Epidermal melanocyte (primary cell): ENCODE results near the gene ADORA1.

Source experiments
- DNase-seq: peaks from one replicate; pipeline ENCODE4 v3.0.0; 2011; ENCODE audit warnings: low spot score; ENCODE audit not compliant: insufficient read length

ADORA1 gene

DNA sequence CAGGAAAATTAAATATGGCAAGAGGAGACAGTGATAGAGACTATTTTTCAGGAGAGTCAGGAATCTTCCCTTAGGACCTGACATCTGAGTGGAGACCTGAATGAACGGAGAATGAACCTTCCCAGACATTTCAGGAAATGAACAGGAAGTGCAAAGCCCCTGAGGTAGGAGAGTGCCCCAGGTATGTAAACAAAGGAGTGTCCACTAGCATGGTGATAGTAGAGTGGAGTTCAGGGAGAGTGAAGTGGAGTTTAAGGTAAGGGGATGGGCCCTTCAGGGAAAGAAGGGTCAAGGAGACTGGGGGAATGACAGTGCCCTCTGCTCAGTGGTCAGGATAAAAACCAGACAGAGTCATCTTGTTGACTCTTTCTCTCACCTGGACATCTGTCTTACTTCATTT lies 28.8 kb downstream of the ADORA1 start:
- DNase-seq: no peak

DNA sequence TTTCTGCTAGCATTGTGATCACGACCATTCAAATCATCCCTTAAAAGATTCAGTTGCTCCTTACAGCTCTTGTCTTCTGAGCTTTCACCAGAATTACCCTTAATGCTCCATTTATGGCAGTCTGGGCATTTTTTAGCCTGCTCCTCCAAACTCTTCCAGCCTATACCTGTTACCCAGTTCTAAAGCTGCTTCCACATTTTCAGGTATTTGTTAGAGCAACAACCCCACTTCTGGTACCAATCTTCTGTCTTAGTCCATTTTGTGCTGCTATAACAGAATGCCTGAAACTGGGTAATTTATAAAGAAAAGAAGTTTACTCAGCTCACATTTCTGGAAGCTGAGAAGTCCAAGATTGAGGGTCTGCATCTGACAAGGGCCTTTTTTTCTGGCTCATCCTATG lies 30.9 kb downstream of the ADORA1 start:
- no peak for DNase-seq

DNA sequence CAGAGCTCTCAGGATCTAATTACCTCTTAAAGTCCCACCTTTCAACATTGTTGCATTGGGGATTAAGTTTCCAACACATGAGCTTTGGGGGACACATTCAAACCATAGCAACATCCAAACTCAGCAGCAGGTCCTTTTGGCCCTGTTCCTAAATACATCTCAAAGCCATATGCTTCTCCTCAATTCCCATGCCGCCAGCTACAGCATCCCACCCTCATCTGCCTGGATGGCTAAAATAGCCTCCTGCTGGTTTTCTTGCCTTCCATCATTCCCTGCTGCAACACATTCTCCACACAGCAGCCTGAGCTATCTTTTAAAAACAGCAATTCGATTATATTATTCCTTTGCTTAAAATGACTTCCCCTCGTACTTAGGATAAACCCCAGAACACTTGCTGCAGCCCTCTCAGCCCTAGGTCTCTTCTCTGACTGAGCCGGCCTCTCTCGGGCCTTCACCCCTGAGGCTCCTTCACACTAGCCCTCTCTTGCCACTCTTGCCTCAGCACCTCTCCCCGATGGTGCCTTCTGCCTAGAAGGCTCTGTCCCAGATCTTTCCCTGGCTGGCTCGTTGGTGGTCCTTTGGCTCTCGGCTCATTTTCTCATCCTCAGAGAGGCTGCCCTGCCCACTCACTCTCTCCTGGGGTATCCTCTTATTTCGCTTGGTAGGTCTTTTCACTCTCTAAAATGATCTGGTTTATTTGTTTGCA lies 31.6 kb downstream of the ADORA1 start:
- no peak for DNase-seq

DNA sequence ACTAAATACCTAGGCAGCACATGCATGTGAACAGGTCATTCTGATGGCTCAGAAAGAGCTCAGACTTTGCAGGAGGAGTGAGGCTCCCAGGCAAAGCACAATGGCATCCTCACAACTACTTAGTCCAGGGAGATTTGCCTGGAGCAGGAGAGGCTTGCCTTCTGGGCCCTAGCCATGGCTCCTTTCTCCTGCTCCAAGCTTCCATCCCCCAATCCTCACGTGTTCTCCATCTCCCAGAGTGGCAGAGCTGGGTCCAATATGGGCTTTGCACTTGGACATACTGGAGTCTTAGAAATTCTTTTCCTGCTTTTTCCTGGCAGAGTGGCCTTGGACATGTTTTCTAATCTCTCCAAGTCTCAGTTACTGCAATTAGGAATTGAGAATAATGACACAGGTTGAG lies 32.3 kb downstream of the ADORA1 start:
- no peak for DNase-seq

DNA sequence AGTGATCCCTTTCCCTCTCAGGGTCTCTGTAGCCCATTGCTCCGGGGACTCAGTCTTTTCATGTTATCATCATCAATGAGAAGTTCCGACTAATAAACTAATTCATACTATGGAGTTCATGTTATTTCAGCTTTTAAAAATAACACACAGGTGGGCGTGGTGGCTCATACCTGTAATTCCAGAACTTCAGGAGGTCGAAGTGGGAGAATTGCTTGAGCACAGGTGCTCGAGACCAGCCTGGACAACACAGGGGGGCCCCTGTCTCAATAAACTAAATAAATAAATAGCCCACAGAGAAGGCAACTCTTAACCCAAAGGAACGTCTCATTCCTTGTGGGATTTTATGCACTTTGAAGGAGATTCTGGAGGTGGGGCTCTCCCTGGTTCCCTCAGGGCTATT lies 33.6 kb downstream of the ADORA1 start:
- no peak for DNase-seq

DNA sequence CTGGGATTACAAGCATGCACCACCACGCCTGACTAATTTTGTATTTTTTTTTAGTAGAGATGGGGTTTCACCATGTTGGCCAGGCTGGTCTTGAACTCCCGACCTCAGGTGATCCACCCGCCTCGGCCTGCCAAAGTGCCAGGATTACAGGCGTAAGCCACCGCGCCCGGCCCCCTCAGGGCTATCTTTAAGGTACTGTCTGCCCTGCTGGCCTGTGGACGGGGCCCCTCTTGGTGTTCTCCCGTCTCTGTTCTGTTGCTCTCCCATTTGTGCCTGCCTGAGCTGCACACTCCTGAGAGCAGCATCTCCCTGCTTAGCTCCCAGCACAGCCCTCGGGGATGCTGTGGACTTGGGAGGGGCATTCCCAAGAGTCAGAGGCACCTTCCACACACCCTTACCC lies 34.2 kb downstream of the ADORA1 start:
- no peak for DNase-seq

DNA sequence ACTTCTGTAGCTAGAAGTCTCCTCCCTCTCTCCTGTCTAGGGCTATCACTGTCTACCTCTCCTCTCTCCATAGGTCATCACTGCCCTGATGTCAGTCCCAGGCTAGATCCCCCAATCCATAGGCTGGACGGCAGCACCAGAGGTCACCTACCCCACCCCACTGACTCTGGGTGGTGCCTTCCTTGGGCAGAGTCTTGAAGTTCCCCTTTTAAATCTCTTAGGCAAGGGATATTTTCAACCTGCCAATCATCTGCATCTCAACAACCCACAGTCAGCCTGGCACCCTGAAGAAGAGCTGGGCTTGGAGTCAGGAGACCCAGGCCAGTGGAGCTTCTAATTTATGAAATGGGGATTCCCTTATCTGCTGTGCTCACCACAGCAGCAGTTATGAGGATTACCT lies 34.9 kb downstream of the ADORA1 start:
- no peak for DNase-seq

DNA sequence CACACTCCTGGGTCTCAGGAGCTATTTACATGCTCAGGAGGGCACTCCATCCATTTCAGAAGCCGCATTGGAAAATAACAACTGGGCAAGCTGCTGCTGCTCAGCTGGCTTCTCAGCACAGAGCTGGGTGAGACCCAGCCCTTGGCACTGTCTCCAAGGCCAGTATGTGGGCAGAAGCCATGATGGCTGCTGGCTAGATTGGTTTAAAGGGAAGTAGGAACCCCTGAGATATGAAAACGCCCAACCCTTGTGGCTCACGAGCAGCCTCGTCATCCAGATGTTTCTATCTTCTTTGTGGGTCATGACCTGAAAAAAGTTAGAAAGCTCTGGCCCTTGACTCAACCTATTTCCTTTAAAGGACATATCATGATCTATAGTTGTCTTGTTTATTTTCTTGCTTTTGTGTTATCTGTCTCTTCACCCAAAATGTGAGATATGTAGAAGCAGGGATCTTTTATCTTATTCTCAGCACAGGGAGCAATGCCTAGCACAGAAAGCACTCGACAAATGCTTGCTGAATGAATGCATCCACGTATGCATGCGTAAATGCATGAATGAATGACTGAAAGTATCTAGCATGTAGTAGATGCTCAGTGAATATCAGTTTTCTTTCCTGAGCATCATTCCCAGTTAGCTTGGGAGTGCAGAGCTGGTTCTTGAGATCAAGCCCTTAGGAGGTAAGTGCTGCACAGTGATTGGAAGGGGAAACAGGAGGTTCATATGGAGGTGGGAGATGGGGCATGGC lies 36.5 kb downstream of the ADORA1 start:
- no peak for DNase-seq

DNA sequence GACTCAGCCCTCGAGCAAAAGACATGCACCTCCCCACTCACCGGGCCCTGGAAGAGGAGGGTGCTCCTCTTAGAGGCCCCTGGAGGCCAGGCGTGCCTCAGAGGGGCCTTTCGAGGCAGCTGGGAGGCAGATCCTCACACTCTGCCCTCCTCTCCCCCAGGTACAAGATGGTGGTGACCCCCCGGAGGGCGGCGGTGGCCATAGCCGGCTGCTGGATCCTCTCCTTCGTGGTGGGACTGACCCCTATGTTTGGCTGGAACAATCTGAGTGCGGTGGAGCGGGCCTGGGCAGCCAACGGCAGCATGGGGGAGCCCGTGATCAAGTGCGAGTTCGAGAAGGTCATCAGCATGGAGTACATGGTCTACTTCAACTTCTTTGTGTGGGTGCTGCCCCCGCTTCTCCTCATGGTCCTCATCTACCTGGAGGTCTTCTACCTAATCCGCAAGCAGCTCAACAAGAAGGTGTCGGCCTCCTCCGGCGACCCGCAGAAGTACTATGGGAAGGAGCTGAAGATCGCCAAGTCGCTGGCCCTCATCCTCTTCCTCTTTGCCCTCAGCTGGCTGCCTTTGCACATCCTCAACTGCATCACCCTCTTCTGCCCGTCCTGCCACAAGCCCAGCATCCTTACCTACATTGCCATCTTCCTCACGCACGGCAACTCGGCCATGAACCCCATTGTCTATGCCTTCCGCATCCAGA lies 37.7 kb downstream of the ADORA1 start:
- DNase-seq: no peak

DNA sequence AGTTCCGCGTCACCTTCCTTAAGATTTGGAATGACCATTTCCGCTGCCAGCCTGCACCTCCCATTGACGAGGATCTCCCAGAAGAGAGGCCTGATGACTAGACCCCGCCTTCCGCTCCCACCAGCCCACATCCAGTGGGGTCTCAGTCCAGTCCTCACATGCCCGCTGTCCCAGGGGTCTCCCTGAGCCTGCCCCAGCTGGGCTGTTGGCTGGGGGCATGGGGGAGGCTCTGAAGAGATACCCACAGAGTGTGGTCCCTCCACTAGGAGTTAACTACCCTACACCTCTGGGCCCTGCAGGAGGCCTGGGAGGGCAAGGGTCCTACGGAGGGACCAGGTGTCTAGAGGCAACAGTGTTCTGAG lies 38.3 kb downstream of the ADORA1 start:
- DNase-seq: no peak

DNA sequence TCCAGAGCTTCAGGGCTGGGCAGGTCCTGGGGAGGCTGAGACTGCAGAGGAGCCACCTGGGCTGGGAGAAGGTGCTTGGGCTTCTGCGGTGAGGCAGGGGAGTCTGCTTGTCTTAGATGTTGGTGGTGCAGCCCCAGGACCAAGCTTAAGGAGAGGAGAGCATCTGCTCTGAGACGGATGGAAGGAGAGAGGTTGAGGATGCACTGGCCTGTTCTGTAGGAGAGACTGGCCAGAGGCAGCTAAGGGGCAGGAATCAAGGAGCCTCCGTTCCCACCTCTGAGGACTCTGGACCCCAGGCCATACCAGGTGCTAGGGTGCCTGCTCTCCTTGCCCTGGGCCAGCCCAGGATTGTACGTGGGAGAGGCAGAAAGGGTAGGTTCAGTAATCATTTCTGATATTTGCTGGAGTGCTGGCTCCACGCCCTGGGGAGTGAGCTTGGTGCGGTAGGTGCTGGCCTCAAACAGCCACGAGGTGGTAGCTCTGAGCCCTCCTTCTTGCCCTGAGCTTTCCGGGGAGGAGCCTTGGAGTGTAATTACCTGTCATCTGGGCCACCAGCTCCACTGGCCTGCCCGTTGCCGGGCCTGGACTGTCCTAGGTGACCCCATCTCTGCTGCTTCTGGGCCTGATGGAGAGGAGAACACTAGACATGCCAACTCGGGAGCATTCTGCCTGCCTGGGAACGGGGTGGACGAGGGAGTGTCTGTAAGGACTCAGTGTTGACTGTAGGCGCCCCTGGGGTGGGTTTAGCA lies 38.8 kb downstream of the ADORA1 start:
- DNase-seq: no peak

DNA sequence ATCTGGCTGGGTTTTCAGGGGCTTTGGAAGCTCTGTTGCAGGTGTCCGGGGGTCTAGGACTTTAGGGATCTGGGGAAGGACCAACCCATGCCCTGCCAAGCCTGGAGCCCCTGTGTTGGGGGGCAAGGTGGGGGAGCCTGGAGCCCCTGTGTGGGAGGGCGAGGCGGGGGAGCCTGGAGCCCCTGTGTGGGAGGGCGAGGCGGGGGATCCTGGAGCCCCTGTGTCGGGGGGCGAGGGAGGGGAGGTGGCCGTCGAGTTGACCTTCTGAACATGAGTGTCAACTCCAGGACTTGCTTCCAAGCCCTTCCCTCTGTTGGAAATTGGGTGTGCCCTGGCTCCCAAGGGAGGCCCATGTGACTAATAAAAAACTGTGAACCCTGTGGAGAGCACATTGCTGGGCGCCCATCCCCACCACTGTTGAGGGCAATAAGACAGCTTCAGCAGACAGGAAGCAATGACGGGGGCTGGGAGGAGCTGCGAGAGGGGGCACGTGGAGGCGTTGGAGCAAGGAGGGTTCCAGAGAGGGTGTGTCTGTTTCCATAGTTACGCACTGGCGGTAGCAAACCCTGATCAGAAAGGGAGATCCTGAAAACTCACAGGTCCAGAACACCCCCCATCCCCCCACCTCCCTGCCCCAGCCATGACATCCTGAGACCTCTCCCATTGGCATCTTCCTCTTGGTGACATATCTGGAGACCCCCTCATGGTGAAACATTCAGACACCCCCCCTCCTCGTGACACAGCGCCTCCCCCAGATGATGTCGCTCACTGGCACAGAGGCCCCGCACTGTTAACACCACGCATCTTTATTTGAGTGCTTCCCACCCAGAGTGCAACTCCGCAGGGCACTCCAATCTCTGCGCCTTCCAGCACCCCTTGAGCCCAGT lies 39.7 kb downstream of the ADORA1 start:
- DNase-seq: no peak

DNA sequence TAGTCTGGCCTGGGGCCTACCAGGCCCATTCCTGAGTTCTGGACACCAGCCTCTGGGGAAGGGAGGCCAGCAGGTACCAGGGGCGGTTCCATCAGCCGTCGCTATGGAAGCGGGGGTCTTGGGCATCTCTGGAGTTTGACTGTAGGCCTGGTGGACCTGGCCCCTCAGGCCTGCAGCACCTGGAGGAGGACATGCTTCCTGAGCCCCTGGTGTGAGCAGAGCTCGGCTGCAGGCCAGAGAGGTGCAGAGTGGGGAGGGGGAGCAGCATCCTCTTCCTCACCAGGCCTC lies 40.3 kb downstream of the ADORA1 start:
- DNase-seq: no peak

DNA sequence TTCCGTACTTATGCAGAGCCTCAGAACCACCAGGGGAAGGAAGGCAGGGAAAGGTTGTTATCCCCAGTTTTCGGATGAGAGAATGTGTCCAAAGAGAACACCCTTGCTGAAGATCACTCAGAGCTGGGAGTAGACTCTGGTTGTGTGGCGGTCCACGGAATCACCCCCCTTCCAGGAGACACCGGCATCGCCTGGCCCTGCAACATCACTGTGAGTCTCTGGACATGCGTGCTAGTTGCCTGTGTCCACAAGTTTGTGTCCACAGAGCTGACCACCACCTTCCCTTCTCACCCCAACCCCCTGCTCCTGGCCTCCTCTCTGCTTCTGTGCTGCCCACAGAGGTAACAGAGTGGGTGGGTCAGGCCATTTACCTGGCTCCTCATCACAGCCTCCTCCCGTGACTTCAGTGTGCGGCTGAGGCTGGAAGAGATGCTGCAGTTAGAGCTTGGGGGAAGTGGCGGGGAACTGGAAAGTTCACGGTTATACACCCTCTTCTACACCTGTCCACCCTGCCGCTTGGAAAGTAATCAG lies 40.8 kb downstream of the ADORA1 start:
- DNase-seq: no peak

DNA sequence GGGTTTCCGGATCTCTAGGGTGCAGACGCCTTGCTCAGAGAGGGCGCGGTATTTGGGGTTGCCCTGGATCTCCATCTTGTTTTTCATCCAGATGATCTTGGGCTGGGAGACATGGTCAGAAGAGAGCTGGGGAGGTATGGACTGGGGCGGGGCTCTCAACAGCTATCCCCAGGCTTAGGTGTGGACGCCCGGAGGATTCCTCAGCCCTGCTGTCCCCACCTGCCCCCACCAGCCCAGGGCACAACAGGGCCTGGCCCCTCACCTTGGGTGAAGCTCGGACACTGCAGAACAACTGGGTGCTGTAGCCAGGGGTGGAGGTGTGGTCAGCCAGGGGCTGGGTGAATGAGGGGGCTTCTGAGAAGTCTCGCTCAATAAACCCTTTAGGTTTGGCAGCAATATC lies 41.5 kb downstream of the ADORA1 start:
- DNase-seq: no peak

DNA sequence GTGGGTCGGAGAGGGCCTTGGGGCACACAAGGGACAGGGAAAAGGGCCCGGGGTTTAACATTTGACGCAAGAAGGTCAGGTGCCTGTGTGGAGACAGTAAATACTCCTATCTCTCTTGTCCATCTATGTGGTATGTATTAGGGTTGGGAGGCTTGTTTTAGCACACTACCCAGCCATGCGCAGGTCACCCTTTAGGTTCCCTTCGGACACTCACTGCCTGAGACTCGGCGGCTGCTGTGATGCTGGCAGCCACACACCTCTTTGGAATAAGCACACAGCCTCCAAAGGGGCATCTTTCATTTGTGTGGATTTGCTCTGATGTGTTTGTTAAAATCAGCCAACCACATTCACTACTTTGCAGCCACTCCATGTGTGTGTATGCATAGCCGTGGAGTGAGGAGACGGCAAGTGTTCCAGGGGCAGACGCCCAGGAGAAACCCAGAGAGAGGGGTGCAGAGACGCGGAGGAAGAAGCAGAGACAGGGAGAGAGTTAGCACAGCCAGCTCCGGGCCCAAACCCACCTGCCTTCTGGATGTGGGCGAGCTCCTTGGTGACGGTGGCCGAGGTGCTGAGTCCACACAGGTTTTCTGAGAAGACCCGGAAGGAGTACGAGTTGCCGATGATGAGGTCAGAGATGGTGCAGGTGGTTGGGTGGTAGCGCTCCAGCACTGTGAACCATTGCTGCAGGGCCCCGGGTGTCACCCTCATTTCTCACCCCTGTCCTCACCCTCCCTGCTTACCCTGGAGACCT lies 42.4 kb downstream of the ADORA1 start:
- DNase-seq: no peak

DNA sequence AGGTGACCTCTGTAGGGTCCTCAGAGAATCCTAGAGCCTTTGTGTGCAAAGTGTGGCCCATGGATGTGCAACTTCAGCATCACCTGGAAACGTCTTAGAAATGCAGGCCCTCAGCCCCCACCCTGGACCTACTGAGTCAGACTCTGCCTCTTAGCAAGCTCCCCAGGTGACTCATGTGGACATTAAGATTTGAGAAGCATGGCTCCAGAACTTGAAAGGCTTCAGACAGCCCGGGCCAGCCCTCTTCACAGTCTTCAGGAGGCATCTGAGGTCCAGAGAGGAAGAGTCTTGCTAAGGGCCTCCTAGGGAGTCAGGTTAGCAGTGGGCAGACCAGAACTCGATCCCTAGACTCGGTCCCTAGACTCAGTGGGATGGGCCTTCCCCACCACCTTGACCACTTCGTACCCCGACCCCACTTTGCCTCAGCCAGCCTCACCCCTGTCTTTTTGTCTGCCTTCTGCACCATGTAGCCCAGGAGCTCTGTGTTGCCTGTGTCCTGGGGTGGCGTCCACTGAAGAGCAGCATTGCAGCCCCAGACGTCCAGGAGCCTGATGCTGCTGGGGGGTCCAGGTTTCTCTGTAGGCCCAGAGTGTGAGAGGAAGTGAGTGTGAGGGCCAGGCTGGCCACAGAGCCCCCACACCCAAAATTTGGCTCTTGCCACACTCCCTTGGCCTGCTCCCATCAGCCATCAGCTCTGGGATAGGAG lies 43.3 kb downstream of the ADORA1 start:
- DNase-seq: no peak

DNA sequence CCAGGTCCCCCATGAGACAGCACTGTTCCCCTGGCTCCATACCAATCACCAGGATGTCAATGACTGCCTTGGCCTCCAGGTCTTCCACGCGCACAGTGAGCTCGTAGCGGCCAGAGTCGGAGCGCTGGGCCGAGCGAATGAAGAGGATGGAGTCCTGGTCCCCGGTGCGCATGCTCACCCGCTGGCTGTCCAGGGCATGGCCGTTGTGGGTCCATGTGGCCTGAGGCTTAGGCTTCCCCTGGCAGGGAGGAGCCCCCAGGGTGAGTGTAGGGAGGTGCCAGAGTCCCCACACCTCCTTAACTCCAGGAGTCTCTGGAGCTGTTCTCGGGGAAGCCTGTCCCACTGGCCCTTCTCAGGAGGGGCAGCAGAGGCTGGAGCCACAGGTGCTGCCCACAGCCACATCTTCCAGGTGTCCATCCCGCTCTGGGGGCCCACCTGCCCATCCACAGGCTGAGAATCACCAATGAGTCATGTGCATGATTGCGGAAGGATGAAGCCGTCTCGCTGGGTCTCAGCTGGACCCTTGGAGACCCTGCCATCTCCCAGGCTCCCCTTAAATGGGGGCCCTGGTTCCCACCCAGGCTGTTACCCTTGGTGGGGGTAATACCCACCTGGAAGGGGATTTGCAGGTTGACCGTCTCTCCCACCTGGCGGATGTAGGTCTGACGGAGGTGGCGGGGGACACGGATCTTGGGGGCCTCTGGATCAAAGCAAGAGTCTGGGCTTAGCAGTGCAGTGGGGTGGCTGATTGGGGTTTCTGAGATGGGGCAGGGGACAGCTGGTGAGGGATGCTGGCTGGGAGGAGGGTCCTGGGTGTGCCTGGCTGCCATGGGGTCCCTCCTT lies 44.0 kb downstream of the ADORA1 start:
- DNase-seq: no peak
